ENCODE results near the gene HADHA. TPM values are rescaled to one million over a fixed set of nuclear protein-coding genes. Genes with fewer than 3 reads are reported as not detected.
A peak's percentile ranks its signal among the peaks of the same experiment; 100 is the strongest.

HADHA gene
- polyA plus RNA-seq, 1 of the 3 experiments (the other 2 are of a cell fraction): 64.3 TPM

DNA sequence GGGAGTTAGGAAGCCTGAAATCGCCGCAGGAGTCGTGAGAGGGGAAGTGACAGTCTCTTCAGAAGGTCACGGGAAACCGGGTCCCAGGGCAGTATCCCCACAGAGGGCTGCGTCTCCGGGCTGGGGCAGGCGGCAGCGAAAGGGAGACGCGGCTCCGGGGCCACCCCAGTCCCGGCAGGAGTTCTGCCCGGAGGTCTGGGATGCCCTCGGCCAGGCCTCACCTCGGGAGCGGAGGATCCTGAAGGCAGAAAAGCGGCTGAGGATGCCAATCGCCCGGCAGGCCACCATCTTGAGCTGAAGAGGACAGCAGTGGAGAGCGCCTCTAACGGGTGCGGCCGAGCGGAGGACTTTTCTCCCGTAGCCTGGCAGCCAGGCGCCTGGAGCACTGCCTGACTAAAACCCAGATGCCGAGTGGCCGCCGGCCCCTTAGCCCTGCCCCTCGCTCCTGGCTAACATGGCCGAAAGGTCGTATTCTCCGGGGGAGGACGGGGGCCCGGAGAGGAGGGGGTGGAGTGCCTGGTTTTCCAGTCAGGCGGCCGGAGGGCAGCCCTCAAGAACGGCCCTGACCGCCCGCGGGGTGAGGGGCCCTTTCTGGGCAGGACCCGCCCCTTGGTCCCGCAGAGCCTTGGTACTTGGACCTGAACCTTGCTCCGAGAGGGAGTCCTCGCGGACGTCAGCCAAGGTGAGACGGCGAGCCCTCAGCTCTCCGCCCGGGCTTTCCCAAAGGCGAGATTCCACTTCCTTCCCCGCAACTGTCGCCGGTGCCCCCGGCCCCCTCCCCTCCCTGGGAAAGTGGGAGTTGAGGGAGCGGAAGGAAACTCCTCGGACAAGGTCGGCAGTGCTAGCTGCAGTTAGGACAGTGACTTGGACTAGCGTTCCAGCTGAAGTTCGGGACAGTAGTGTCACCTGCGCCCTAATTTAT lies at the start of gene HADHA, which contains the start of gene HADHB (continued):
- TF ChIP-seq REST (IDR thresholded peaks at IDR 0.05; ENCODE audit: low read depth, low read length): peak; percentile 79

- H3F3A ChIP-seq (replicated peaks; ENCODE audit: insufficient read depth): peaks cover 5% of the 10 kb centered on the region
- H3K27ac ChIP-seq (ENCODE audit: low read depth in 2 of 2, low read length in 1 of 2): no peak overlapping the region
- no peak overlapping the region for H2AFZ ChIP-seq (ENCODE audit: low read depth)
- H3K9ac ChIP-seq: no peak overlapping the region
- H3K36me3 ChIP-seq (replicated peaks in 1 of 2; ENCODE audit: control insufficient read depth in 1 of 2, insufficient read depth in 2 of 2, low read length in 1 of 2): peaks cover 6 to 7% of the 10 kb centered on the region in 2 experiments
- H3K4me3 ChIP-seq (ENCODE audit: low read depth in 2 of 2, low read length in 1 of 2): no peak overlapping the region
- CTCF ChIA-PET: interaction anchor here (1.3 kb wide), 1 partner anchor 18 kb away, joined by 4 read pairs; no protein-coding TSS in a partner anchor
- TF ChIP-seq FOXJ3 (CRISPR knock-in tag; IDR thresholded peaks at IDR 0.05) (no peak), NFIC (IDR thresholded peaks at IDR 0.05; ENCODE audit: borderline replicate concordance) (no peak), RFX5 (IDR thresholded peaks at IDR 0.05; ENCODE audit: low read length) (no peak), TEAD4 (IDR thresholded peaks at IDR 0.05; ENCODE audit: borderline replicate concordance, insufficient read depth) (no peak), FOSL2 (IDR thresholded peaks at IDR 0.05; ENCODE audit: borderline replicate concordance, low read depth) (no peak), EP300 (IDR thresholded peaks at IDR 0.05; ENCODE audit: borderline replicate concordance in 1 of 2, low read depth in 1 of 2, low read length in 1 of 2) (no peak), MXI1 (IDR thresholded peaks at IDR 0.05; ENCODE audit: low read depth, low read length) (no peak), RXRA (IDR thresholded peaks at IDR 0.05; ENCODE audit: borderline replicate concordance, low read depth) (no peak), SMC3 (IDR thresholded peaks at IDR 0.05; ENCODE audit: low read depth, low read length) (no peak), MEF2A (IDR thresholded peaks at IDR 0.05; ENCODE audit: borderline replicate concordance, low read depth) (no peak), CHD2 (IDR thresholded peaks at IDR 0.05; ENCODE audit: low read length, partially characterized antibody) (no peak), PBX3 (IDR thresholded peaks at IDR 0.05) (no peak), TCF12 (IDR thresholded peaks at IDR 0.05) (no peak), GABPA (IDR thresholded peaks at IDR 0.05; ENCODE audit: low read depth) (no peak), FOXM1 (IDR thresholded peaks at IDR 0.05; ENCODE audit: low read depth) (no peak), GATA2 (CRISPR knock-in tag; IDR thresholded peaks at IDR 0.05) (no peak), RCOR1 (IDR thresholded peaks at IDR 0.05; ENCODE audit: low read length) (no peak), RAD21 (IDR thresholded peaks at IDR 0.05; ENCODE audit: low read length) (no peak)
- TF ChIP-seq, protein P1, sequence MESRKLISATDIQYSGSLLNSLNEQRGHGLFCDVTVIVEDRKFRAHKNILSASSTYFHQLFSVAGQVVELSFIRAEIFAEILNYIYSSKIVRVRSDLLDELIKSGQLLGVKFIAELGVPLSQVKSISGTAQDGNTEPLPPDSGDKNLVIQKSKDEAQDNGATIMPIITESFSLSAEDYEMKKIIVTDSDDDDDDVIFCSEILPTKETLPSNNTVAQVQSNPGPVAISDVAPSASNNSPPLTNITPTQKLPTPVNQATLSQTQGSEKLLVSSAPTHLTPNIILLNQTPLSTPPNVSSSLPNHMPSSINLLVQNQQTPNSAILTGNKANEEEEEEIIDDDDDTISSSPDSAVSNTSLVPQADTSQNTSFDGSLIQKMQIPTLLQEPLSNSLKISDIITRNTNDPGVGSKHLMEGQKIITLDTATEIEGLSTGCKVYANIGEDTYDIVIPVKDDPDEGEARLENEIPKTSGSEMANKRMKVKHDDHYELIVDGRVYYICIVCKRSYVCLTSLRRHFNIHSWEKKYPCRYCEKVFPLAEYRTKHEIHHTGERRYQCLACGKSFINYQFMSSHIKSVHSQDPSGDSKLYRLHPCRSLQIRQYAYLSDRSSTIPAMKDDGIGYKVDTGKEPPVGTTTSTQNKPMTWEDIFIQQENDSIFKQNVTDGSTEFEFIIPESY (IDR thresholded peaks at IDR 0.05; ENCODE audit: borderline replicate concordance, low read depth): no peak
- TF ChIP-seq, protein P2, sequence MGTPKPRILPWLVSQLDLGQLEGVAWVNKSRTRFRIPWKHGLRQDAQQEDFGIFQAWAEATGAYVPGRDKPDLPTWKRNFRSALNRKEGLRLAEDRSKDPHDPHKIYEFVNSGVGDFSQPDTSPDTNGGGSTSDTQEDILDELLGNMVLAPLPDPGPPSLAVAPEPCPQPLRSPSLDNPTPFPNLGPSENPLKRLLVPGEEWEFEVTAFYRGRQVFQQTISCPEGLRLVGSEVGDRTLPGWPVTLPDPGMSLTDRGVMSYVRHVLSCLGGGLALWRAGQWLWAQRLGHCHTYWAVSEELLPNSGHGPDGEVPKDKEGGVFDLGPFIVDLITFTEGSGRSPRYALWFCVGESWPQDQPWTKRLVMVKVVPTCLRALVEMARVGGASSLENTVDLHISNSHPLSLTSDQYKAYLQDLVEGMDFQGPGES (IDR thresholded peaks at IDR 0.05; ENCODE audit: low read depth, low read length): no peak
- H3K4me2 ChIP-seq: no peak overlapping the region
- H3K4me1 ChIP-seq (ENCODE audit: control insufficient read depth in 1 of 2, insufficient read depth in 2 of 2, low read depth in 1 of 2, low read length in 1 of 2): no peaks in the 10 kb centered on the region
- WGBS (ENCODE audit: low lambda C conversion rate): 88% methylated on average over 6 of the region's 6 CpGs
- H4K20me1 ChIP-seq (ENCODE audit: insufficient read depth): no peaks in the 10 kb centered on the region
- POLR2A ChIA-PET: no interaction called here
- no peaks in the 10 kb centered on the region for H3K9me2 ChIP-seq
- no peaks in the 10 kb centered on the region for H3K79me2 ChIP-seq (ENCODE audit: insufficient read depth)
- no peak for DNase-seq
- no peaks in the 10 kb centered on the region for H3K27me3 ChIP-seq (ENCODE audit: insufficient read depth)
- H3K9me3 ChIP-seq: no peaks in the 10 kb centered on the region
Measured at GRCh38 chr2:26292646-26293045, 48.2 kb upstream of the HADHA start.

Measured in SK-N-SH (cell line).